OCI-LY7 (cell line): ENCODE results near the gene PI4K2B.

Experiments used
- CTCF ChIP-seq: fragments of 200-600 bp; sonication (generic); conservative IDR thresholded peaks from 2 replicates; pipeline ENCODE4 v1.5.1; 2014; ENCODE audit warnings: mild to moderate bottlenecking, antibody characterized with exemption, low read length, moderate library complexity, mixed read lengths
- EZH2phosphoT487 ChIP-seq: fragments of 200-600 bp; sonication (generic); IDR thresholded peaks from 2 replicates; pipeline ENCODE4 v1.6.1; 2018; ENCODE audit warnings: low read depth, borderline replicate concordance, mild to moderate bottlenecking, mixed run types, antibody characterized with exemption, low read length, moderate library complexity, mixed read lengths

GRCh38 chr4:25223802-25224375, 9.9 kb upstream of the PI4K2B start:
- TF ChIP-seq CTCF: no peak
- TF ChIP-seq EZH2phosphoT487: no peak
